GM21717 (cell line): ENCODE data around the gene TCP11X2.
"Not testable (repeated sequence)": the region's sequence is repeated elsewhere in the genome, so short reads cannot be mapped to it uniquely, and the experiment has no call there.

Source experiments
- ATAC-seq: cut with Tn5 transposase; IDR thresholded peaks from one replicate; pipeline ENCODE4 v1.9.1; 2021; ENCODE audit warnings: mild to moderate bottlenecking, moderate library complexity; ENCODE audit not compliant: unreplicated experiment

TCP11X2 gene

GRCh38 chrX:102471762-102472220, at the start of gene TCP11X2:
Gene TCP11X2 (minus strand): TSS chrX:102471812.
- ATAC-seq = not testable (repeated sequence)

- ATAC-seq = no peak
Observed at GRCh38 chrX:102517326-102517725, 45.7 kb upstream of the TCP11X2 start.

- ATAC-seq = peak; percentile 69
Observed at GRCh38 chrX:102515975-102516941, 44.6 kb upstream of the TCP11X2 start, which contains the start of gene TMSB15A. Gene TMSB15A (minus strand): TSS chrX:102516739.

- no peak for ATAC-seq
Observed at GRCh38 chrX:102514536-102514935, 42.9 kb upstream of the TCP11X2 start.

- ATAC-seq = no peak
Observed at GRCh38 chrX:102498732-102499131, 27.1 kb upstream of the TCP11X2 start.

- no peak for ATAC-seq
Observed at GRCh38 chrX:102491766-102492165, 20.2 kb upstream of the TCP11X2 start.

- not testable (repeated sequence) for ATAC-seq
Observed at GRCh38 chrX:102478765-102479164, 7.2 kb upstream of the TCP11X2 start.

- ATAC-seq = not testable (repeated sequence)
Observed at GRCh38 chrX:102470215-102470614, 1.4 kb downstream of the TCP11X2 start.

- not testable (repeated sequence) for ATAC-seq
Observed at GRCh38 chrX:102458615-102459014, 13.0 kb downstream of the TCP11X2 start.

- not testable (repeated sequence) for ATAC-seq
Observed at GRCh38 chrX:102439908-102440307, 31.7 kb downstream of the TCP11X2 start, which contains the start of gene NXF2B. Gene NXF2B (minus strand): TSS chrX:102440008. CDS start chrX:102380036, 59,972 bp downstream.

GRCh38 chrX:102414493-102414892, 57.1 kb downstream of the TCP11X2 start:
- not testable (repeated sequence) for ATAC-seq
